Naive thymus-derived CD8-positive, alpha-beta T cell (primary cell): ENCODE results near the gene CLTCL1. TPM values are rescaled to one million over a fixed set of nuclear protein-coding genes. Genes with fewer than 3 reads are reported as not detected.
A peak's percentile ranks its signal among the peaks of the same experiment; 100 is the strongest.
"Not testable (repeated sequence)": the region's sequence is repeated elsewhere in the genome, so short reads cannot be mapped to it uniquely, and the experiment has no call there.

Experiments
- ATAC-seq, 2 donors: fragments of 150-1000 bp; cut with Tn5 transposase in 1 of 2; sonication (Bioruptor Pico), chemical (Tn5 transposase) in 1 of 2; 1 replicate in 1 of 2; 2 replicates in 1 of 2; pipeline ENCODE4 v1.10.0; 2021; ENCODE audit warnings: mild to moderate bottlenecking in 2 of 2, moderate library complexity in 2 of 2
- POLR2A ChIA-PET: fragments of 350-600 bp; sonication (Branson Sonifier 250); formaldehyde crosslinking; loops from one replicate; lab custom pipeline; 2021; ENCODE audit warnings: antibody characterized with exemption; lab: Charles Lee
- DNase-seq, 10 donors: peaks; one replicate each; pipeline versions ENCODE4 v3.0.0 to v3.0.0-alpha.2; 2020 to 2022
- H3K27ac Mint-ChIP-seq, 10 donors: one replicate each; pipeline ENCODE4 v1.8.0; 2020 to 2022; ENCODE audit warnings: mild to moderate bottlenecking in 10 of 10, mixed read lengths in 10 of 10, moderate library complexity in 4 of 10, inconsistent platforms in 1 of 10
- H3K27me3 Mint-ChIP-seq, 5 donors: one replicate each; pipeline ENCODE4 v1.8.0; 2021 to 2022; ENCODE audit warnings: mixed read lengths in 5 of 5
- H3K36me3 Mint-ChIP-seq, 3 donors: one replicate each; pipeline ENCODE4 v1.8.0; 2020 to 2022; ENCODE audit warnings: mixed read lengths in 3 of 3, mild to moderate bottlenecking in 2 of 3, inconsistent platforms in 1 of 3
- H3K4me1 Mint-ChIP-seq, 4 donors: one replicate each; pipeline ENCODE4 v1.8.0; 2021 to 2022; ENCODE audit warnings: mixed read lengths in 4 of 4
- H3K4me3 Mint-ChIP-seq, 10 donors: one replicate each; pipeline ENCODE4 v1.8.0; 2020 to 2022; ENCODE audit warnings: mild to moderate bottlenecking in 10 of 10, mixed read lengths in 10 of 10, moderate library complexity in 6 of 10, inconsistent platforms in 1 of 10
- H3K9me3 Mint-ChIP-seq, 9 donors: one replicate each; pipeline ENCODE4 v1.8.0; 2020 to 2022; ENCODE audit warnings: mixed read lengths in 9 of 9, mild to moderate bottlenecking in 3 of 9, inconsistent platforms in 1 of 9, moderate library complexity in 1 of 9
- polyA plus RNA-seq, 3 donors: library from polyadenylated mRNA; unstranded; fragments of 300-500 nt; fragmentation: Illumina TruSeq; gene quantifications; one replicate each; pipeline ENCODE4 v1.2.3, GENCODE V29; 2021
- total RNA-seq, 8 experiments: library from RNA in 2 of 8; stranded (reverse) in 2 of 8; gene quantifications; one replicate each; pipeline ENCODE4 v1.2.3 and lab custom pipeline; 2021 to 2026

Gene CLTCL1
- total and polyA plus RNA-seq, 5 experiments from 2014 or later = 0.07 to 2.3 (median 0.61) TPM

GRCh38 chr22:19287889-19288288 is 3.6 kb downstream of the CLTCL1 start:
- no peaks in the 10 kb centered on the region for H3K9me3 Mint-ChIP-seq
- DNase-seq = no peak
- H3K36me3 Mint-ChIP-seq = no peaks in the 10 kb centered on the region
- no peak overlapping the region for H3K27ac Mint-ChIP-seq
- POLR2A ChIA-PET = no interaction called here
- H3K4me3 Mint-ChIP-seq = no peak overlapping the region
- ATAC-seq = no peak
- peaks cover 12 to 24% (median 17%) of the 10 kb centered on the region in 5 donors for H3K27me3 Mint-ChIP-seq
- peaks cover 10 to 27% (median 26%) of the 10 kb centered on the region in 4 donors for H3K4me1 Mint-ChIP-seq

GRCh38 chr22:19287076-19287707 is 4.3 kb downstream of the CLTCL1 start:
- Mint-ChIP-seq H3K27me3 (peaks cover 12 to 24% (median 17%) of the 10 kb centered on the region in 5 donors), H3K36me3 (no peaks in the 10 kb centered on the region), H3K27ac (no peak overlapping the region), H3K4me3 (no peak overlapping the region), H3K9me3 (no peaks in the 10 kb centered on the region), H3K4me1 (peaks cover 8 to 21% (median 20%) of the 10 kb centered on the region in 4 donors)
- no peak for DNase-seq
- POLR2A ChIA-PET = no interaction called here
- no peak for ATAC-seq

- no peak for DNase-seq
- Mint-ChIP-seq H3K4me1 (peaks cover 5 to 16% (median 15%) of the 10 kb centered on the region in 4 donors), H3K4me3 (no peak overlapping the region), H3K27me3 (peaks cover 12 to 24% (median 17%) of the 10 kb centered on the region in 5 donors), H3K9me3 (no peaks in the 10 kb centered on the region), H3K27ac (no peak overlapping the region), H3K36me3 (no peaks in the 10 kb centered on the region)
- POLR2A ChIA-PET = no interaction called here
- no peak for ATAC-seq
Observed at GRCh38 chr22:19285831-19286230, 5.7 kb downstream of the CLTCL1 start.

GRCh38 chr22:19279143-19279542 is 12.4 kb downstream of the CLTCL1 start:
- POLR2A ChIA-PET, H3K27ac Mint-ChIP-seq: not testable (repeated sequence)

GRCh38 chr22:19277785-19278184 is 13.7 kb downstream of the CLTCL1 start:
- Mint-ChIP-seq H3K27ac (peak overlapping the region in 1 of 10 donors; percentile 20), H3K36me3 (no peaks in the 10 kb centered on the region), H3K27me3 (peaks cover 0 to 3% (median 0%) of the 10 kb centered on the region in 5 donors), H3K4me1 (no peaks in the 10 kb centered on the region), H3K9me3 (no peaks in the 10 kb centered on the region), H3K4me3 (no peak overlapping the region)
- DNase-seq (no peak), ATAC-seq (no peak)
- POLR2A ChIA-PET = no interaction called here

More at GRCh38 chr22:19279143-19279542, 12.4 kb downstream of the CLTCL1 start:
- H3K4me3 Mint-ChIP-seq, H3K9me3 Mint-ChIP-seq, H3K36me3 Mint-ChIP-seq, DNase-seq, ATAC-seq, H3K27me3 Mint-ChIP-seq, H3K4me1 Mint-ChIP-seq: not testable (repeated sequence)

- DNase-seq = no peak
- no peaks in the 10 kb centered on the region for H3K9me3 Mint-ChIP-seq
- H3K27me3 Mint-ChIP-seq = peaks cover 0 to 3% (median 0%) of the 10 kb centered on the region in 5 donors
- no peak overlapping the region for H3K27ac Mint-ChIP-seq
- no peaks in the 10 kb centered on the region for H3K36me3 Mint-ChIP-seq
- no peak for ATAC-seq
- H3K4me1 Mint-ChIP-seq = no peaks in the 10 kb centered on the region
- POLR2A ChIA-PET = no interaction called here
- no peak overlapping the region for H3K4me3 Mint-ChIP-seq
Observed at GRCh38 chr22:19275919-19276600, 15.5 kb downstream of the CLTCL1 start.

- H3K27me3 Mint-ChIP-seq = peaks cover 0 to 3% (median 0%) of the 10 kb centered on the region in 5 donors
- no peaks in the 10 kb centered on the region for H3K9me3 Mint-ChIP-seq
- H3K4me3 Mint-ChIP-seq = no peak overlapping the region
- POLR2A ChIA-PET = no interaction called here
- ATAC-seq (no peak), DNase-seq (no peak)
- H3K4me1 Mint-ChIP-seq = no peaks in the 10 kb centered on the region
- no peaks in the 10 kb centered on the region for H3K36me3 Mint-ChIP-seq
- H3K27ac Mint-ChIP-seq = no peak overlapping the region
Observed at GRCh38 chr22:19275513-19275912, 16.0 kb downstream of the CLTCL1 start.

- Mint-ChIP-seq H3K36me3 (no peaks in the 10 kb centered on the region), H3K9me3 (no peaks in the 10 kb centered on the region), H3K4me1 (no peaks in the 10 kb centered on the region), H3K27me3 (peaks cover 0 to 3% (median 0%) of the 10 kb centered on the region in 5 donors), H3K27ac (no peak overlapping the region), H3K4me3 (no peak overlapping the region)
- DNase-seq (no peak), ATAC-seq (no peak)
- POLR2A ChIA-PET = no interaction called here
Observed at GRCh38 chr22:19275104-19275503, 16.4 kb downstream of the CLTCL1 start.

- ATAC-seq (no peak), DNase-seq (no peak)
- Mint-ChIP-seq H3K36me3 (peaks cover 0 to 5% (median 3%) of the 10 kb centered on the region in 3 donors), H3K9me3 (peaks cover 0 to 12% (median 4%) of the 10 kb centered on the region in 9 donors), H3K4me3 (no peak overlapping the region), H3K4me1 (no peaks in the 10 kb centered on the region), H3K27me3 (peaks cover 0 to 5% (median 0%) of the 10 kb centered on the region in 5 donors), H3K27ac (peak overlapping the region in 1 of 10 donors; percentile 14)
- POLR2A ChIA-PET = no interaction called here
Observed at GRCh38 chr22:19271856-19272535, 19.5 kb downstream of the CLTCL1 start.

- DNase-seq (no peak), ATAC-seq (no peak)
- H3K9me3 Mint-ChIP-seq = peaks cover 0 to 18% (median 9%) of the 10 kb centered on the region in 9 donors
- no peaks in the 10 kb centered on the region for H3K4me1 Mint-ChIP-seq
- peaks cover 0 to 11% (median 8%) of the 10 kb centered on the region in 3 donors for H3K36me3 Mint-ChIP-seq
- H3K27me3 Mint-ChIP-seq = peaks cover 0 to 5% (median 0%) of the 10 kb centered on the region in 5 donors
- H3K4me3 Mint-ChIP-seq = no peak overlapping the region
- POLR2A ChIA-PET = no interaction called here
- H3K27ac Mint-ChIP-seq = no peak overlapping the region
Observed at GRCh38 chr22:19271273-19271855, 20.2 kb downstream of the CLTCL1 start.

- POLR2A ChIA-PET = no interaction called here
- Mint-ChIP-seq H3K4me1 (no peaks in the 10 kb centered on the region), H3K4me3 (no peak overlapping the region), H3K27me3 (peaks cover 0 to 5% (median 0%) of the 10 kb centered on the region in 5 donors), H3K9me3 (peaks cover 0 to 22% (median 14%) of the 10 kb centered on the region in 9 donors), H3K27ac (no peak overlapping the region), H3K36me3 (peaks cover 2 to 16% (median 13%) of the 10 kb centered on the region in 3 donors)
- ATAC-seq (no peak), DNase-seq (no peak)
Observed at GRCh38 chr22:19270873-19271272, 20.6 kb downstream of the CLTCL1 start.

- Mint-ChIP-seq H3K9me3 (peaks cover 0 to 27% (median 14%) of the 10 kb centered on the region in 9 donors), H3K27me3 (peaks cover 0 to 5% (median 0%) of the 10 kb centered on the region in 5 donors), H3K4me1 (no peaks in the 10 kb centered on the region), H3K4me3 (no peak overlapping the region), H3K27ac (no peak overlapping the region), H3K36me3 (peaks cover 2 to 17% (median 15%) of the 10 kb centered on the region in 3 donors)
- DNase-seq = no peak
- ATAC-seq = no peak
- POLR2A ChIA-PET = no interaction called here
Observed at GRCh38 chr22:19266547-19267086, 24.9 kb downstream of the CLTCL1 start.
